Lung (tissue), 12 donors: ENCODE measurements around the gene TRABD2B. TPM values are rescaled to one million over a fixed set of nuclear protein-coding genes. Genes with fewer than 3 reads are reported as not detected.

Source experiments
- ATAC-seq: fragments of 200-7000 bp; cut with Tn5 transposase; one replicate; pipeline ENCODE4 v1.9.1; 2020; ENCODE audit warnings: moderate number of reproducible peaks; ENCODE audit not compliant: insufficient read depth, low FRiP score
- DNase-seq, 3 donors: peaks; one replicate each; pipeline ENCODE4 v3.0.0-alpha.2; 2013 to 2017
- H3K27ac ChIP-seq, 2 donors: one replicate each; pipeline ENCODE4 v1.5.1; 2013; ENCODE audit warnings: mild to moderate bottlenecking in 2 of 2, moderate library complexity in 2 of 2, control low read depth in 1 of 2, inconsistent platforms in 1 of 2, low read depth in 1 of 2, low read length in 1 of 2
- H3K27me3 ChIP-seq, 3 donors: one replicate each; pipeline ENCODE4 v1.5.1; 2013; ENCODE audit warnings: low read length in 2 of 3; ENCODE audit not compliant: control insufficient read depth in 3 of 3, insufficient read depth in 3 of 3
- H3K36me3 ChIP-seq, 4 donors: one replicate each; pipeline ENCODE4 v1.5.1; 2013; ENCODE audit warnings: low read length in 4 of 4, mild to moderate bottlenecking in 1 of 4, moderate library complexity in 1 of 4; ENCODE audit not compliant: control insufficient read depth in 4 of 4, insufficient read depth in 4 of 4
- H3K4me1 ChIP-seq, 5 donors: one replicate each; pipeline ENCODE4 v1.5.1; 2013; ENCODE audit warnings: low read length in 5 of 5, mild to moderate bottlenecking in 2 of 5, moderate library complexity in 1 of 5; ENCODE audit not compliant: control insufficient read depth in 5 of 5, insufficient read depth in 5 of 5
- H3K4me3 ChIP-seq: one replicate; pipeline ENCODE4 v1.5.1; 2013; ENCODE audit warnings: mild to moderate bottlenecking, control low read depth, moderate library complexity
- H3K9ac ChIP-seq, 2 donors: one replicate each; pipeline ENCODE4 v1.5.1; 2013; ENCODE audit warnings: low read length in 2 of 2, control low read depth in 1 of 2; ENCODE audit not compliant: insufficient read depth in 1 of 2
- H3K9me3 ChIP-seq, 4 donors: one replicate each; pipeline ENCODE4 v1.5.1; 2013; ENCODE audit warnings: low read length in 3 of 4, mild to moderate bottlenecking in 1 of 4, moderate library complexity in 1 of 4; ENCODE audit not compliant: control insufficient read depth in 4 of 4, insufficient read depth in 3 of 4
- WGBS, 2 donors: extraction: QIAGEN DNeasy Blood & Tissue Kit; methylation state at CpG; one replicate each; pipeline ENCODE4 v1.1.7; 2013; 5-methylcytosine and 5-hydroxymethylcytosine counted together
- polyA plus RNA-seq, 2 donors: library from polyadenylated mRNA; stranded (reverse); fragments of 200-250 nt; gene quantifications; one replicate each; pipeline ENCODE4 v1.2.1, GENCODE V29; 2013
- total RNA-seq, 2 donors: library from RNA; depleted of rRNA in 1 of 2; stranded (reverse); fragments of >200 nt in 1 of 2; gene quantifications; one replicate each; pipeline ENCODE4 v1.2.1, GENCODE V29; 2014 to 2021
- TF ChIP-seq, protein P1 (sequence below): IDR thresholded peaks from 2 replicates; pipeline ENCODE4 v1.5.1; 2012; ENCODE audit warnings: mild to moderate bottlenecking; ENCODE audit errors: control extremely low read depth, extremely low read depth
- donor health status: control.
- donor health status: control.
- donor health status: Bipolar disorder and iron deficiency.
- donor health status: healthy.
- donor health status: DM: yes; HTN: yes; CAD: no.

TRABD2B gene
- total and polyA plus RNA-seq, 4 donors, result 0.37 to 1.9 (median 0.64) TPM

DNA sequence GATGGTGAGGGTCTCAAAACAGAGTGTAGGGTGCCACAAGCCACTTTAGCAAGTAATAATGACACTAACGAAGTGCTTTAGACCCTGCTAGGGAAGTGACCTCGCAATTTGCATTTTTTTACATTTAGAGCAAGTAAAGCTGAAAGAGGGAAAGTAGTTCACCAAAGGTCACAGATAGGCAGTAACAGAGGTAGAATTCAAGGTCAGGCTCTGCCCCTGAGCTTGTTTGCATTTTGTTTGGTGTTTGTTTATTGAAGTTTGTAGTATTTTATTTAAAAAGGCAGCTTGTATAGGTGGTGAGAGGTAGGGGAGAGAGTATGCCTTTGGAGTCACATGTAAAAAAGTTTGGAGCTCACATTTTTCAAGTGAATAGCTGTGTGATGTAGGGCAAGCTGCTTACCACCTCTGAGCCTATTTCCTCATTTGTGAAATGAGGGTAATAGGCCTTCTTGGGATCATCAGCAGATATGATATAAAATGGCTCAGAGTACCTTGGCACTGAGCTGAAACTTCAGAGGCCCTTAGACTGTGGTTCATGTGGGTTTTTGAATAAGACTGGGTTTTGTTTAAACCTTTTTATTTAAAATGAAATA is 142.5 kb downstream of the TRABD2B start:
- Histone ChIP-seq H3K36me3 (no peaks in the 10 kb centered on the region), H3K4me1 (peaks cover 0 to 2% (median 0%) of the 10 kb centered on the region in 5 donors), H3K9me3 (no peaks in the 10 kb centered on the region), H3K27ac (no peak overlapping the region), H3K4me3 (no peak overlapping the region), H3K9ac (no peak overlapping the region), H3K27me3 (no peaks in the 10 kb centered on the region)
- WGBS, 2 donors, result 86 to 87% methylated on average over 2 of the region's 2 CpGs
- no peak for DNase-seq
- no peak for ATAC-seq
- TF ChIP-seq, protein P1, sequence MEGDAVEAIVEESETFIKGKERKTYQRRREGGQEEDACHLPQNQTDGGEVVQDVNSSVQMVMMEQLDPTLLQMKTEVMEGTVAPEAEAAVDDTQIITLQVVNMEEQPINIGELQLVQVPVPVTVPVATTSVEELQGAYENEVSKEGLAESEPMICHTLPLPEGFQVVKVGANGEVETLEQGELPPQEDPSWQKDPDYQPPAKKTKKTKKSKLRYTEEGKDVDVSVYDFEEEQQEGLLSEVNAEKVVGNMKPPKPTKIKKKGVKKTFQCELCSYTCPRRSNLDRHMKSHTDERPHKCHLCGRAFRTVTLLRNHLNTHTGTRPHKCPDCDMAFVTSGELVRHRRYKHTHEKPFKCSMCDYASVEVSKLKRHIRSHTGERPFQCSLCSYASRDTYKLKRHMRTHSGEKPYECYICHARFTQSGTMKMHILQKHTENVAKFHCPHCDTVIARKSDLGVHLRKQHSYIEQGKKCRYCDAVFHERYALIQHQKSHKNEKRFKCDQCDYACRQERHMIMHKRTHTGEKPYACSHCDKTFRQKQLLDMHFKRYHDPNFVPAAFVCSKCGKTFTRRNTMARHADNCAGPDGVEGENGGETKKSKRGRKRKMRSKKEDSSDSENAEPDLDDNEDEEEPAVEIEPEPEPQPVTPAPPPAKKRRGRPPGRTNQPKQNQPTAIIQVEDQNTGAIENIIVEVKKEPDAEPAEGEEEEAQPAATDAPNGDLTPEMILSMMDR, result no peak

DNA sequence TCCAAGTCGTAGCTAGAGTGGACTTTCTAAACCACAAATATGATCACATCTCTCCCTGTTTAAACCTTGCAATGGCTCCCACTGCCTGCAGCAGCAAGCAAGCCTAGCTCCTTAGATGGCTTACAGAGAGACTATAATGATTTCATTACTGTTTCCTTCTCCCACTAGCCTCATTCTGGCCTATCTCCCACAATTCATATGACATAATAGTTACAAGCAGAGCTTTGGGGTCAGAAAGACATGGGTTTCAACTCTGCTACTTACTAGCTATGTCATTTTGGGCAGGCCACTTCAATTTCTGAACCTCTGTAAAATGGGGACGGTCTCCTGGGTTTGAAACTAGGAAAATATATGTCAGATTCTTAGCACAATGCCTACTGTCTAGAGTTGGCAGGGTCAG is 143.3 kb downstream of the TRABD2B start:
- Histone ChIP-seq H3K9ac (no peak overlapping the region), H3K4me1 (peaks cover 0 to 4% (median 0%) of the 10 kb centered on the region in 5 donors), H3K9me3 (no peaks in the 10 kb centered on the region), H3K27me3 (no peaks in the 10 kb centered on the region), H3K27ac (no peak overlapping the region), H3K36me3 (no peaks in the 10 kb centered on the region), H3K4me3 (no peak overlapping the region)
- DNase-seq (no peak), ATAC-seq (no peak)
- TF ChIP-seq, protein P1, result no peak
- WGBS, 2 donors, result 84 to 94% methylated on average over 2 of the region's 2 CpGs

DNA sequence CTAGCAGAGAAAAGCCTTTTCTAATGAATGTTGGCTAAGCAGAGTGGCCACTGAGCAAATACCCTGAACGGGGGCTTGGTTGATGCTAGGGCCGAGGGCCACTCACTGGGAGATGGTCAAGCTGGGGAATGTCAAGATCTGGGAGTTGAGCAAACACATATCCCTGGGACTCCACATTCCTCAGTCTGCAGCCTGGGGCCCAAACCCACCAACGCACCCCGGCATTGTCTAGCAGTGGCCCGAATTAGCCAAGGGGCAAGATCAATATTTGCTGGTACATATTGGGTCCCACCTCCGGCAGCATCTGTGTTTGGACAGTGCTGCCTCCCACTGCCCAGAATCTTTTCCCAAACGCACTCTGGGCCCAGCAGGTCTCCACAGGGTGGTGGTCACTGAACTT is 144.1 kb downstream of the TRABD2B start:
- H3K27me3 ChIP-seq, result no peaks in the 10 kb centered on the region
- no peaks in the 10 kb centered on the region for H3K9me3 ChIP-seq
- DNase-seq (no peak), ATAC-seq (no peak)
- TF ChIP-seq, protein P1, result no peak
- H3K4me3 ChIP-seq, result no peak overlapping the region
- H3K36me3 ChIP-seq, result no peaks in the 10 kb centered on the region
- 85 to 94% methylated on average over 7 of the region's 7 CpGs for WGBS, 2 donors
- H3K9ac ChIP-seq, result no peak overlapping the region
- no peak overlapping the region for H3K27ac ChIP-seq
- peaks cover 0 to 4% (median 0%) of the 10 kb centered on the region in 5 donors for H3K4me1 ChIP-seq
